ENCODE data around the gene MYL7.

DNA sequence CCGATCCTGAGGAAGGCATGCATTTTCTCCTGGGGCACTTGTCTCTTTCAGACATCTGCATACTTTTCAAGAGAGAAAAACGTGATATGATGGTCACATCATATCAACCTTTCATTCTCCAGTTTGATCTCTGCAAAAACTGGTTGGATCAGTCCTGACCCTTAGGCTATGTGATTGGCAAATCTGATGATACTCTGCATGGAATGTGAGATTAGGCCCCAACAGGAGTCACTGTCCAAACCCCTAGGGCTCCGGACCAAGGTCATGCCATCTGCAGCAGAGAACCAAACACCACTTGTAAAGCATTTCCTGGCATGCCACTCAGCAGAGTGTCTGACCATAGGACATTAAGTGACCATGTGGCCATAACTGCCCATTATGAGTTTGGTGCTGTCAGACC, 39.5 kb upstream of the MYL7 start:
- TF ChIP-seq ZNF70 (CRISPR knock-in tag; IDR thresholded peaks at IDR 0.05) (no peak), GLIS3 (CRISPR knock-in tag; IDR thresholded peaks at IDR 0.05) (no peak), ZNF565 (CRISPR knock-in tag; conservative IDR thresholded peaks at IDR 0.05; ENCODE audit: low read depth) (no peak), PPARA (CRISPR knock-in tag; IDR thresholded peaks at IDR 0.05; ENCODE audit: borderline replicate concordance) (no peak), ISL1 (CRISPR knock-in tag; IDR thresholded peaks at IDR 0.05) (no peak), ZFP3 (CRISPR knock-in tag; IDR thresholded peaks at IDR 0.05) (no peak), ESRRG (CRISPR knock-in tag; IDR thresholded peaks at IDR 0.05) (no peak), ZFP30 (CRISPR knock-in tag; IDR thresholded peaks at IDR 0.05) (no peak), ZNF8 (CRISPR knock-in tag; IDR thresholded peaks at IDR 0.05) (no peak)
- TF ChIP-seq, protein P1, sequence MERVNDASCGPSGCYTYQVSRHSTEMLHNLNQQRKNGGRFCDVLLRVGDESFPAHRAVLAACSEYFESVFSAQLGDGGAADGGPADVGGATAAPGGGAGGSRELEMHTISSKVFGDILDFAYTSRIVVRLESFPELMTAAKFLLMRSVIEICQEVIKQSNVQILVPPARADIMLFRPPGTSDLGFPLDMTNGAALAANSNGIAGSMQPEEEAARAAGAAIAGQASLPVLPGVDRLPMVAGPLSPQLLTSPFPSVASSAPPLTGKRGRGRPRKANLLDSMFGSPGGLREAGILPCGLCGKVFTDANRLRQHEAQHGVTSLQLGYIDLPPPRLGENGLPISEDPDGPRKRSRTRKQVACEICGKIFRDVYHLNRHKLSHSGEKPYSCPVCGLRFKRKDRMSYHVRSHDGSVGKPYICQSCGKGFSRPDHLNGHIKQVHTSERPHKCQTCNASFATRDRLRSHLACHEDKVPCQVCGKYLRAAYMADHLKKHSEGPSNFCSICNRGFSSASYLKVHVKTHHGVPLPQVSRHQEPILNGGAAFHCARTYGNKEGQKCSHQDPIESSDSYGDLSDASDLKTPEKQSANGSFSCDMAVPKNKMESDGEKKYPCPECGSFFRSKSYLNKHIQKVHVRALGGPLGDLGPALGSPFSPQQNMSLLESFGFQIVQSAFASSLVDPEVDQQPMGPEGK (CRISPR knock-in tag; IDR thresholded peaks at IDR 0.05; ENCODE audit: borderline replicate concordance), result no peak
- TF ChIP-seq, protein P2, sequence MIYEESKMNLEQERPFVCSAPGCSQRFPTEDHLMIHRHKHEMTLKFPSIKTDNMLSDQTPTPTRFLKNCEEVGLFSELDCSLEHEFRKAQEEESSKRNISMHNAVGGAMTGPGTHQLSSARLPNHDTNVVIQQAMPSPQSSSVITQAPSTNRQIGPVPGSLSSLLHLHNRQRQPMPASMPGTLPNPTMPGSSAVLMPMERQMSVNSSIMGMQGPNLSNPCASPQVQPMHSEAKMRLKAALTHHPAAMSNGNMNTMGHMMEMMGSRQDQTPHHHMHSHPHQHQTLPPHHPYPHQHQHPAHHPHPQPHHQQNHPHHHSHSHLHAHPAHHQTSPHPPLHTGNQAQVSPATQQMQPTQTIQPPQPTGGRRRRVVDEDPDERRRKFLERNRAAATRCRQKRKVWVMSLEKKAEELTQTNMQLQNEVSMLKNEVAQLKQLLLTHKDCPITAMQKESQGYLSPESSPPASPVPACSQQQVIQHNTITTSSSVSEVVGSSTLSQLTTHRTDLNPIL (CRISPR knock-in tag; IDR thresholded peaks at IDR 0.05; ENCODE audit: low read depth), result no peak
- TF ChIP-seq, protein P3, sequence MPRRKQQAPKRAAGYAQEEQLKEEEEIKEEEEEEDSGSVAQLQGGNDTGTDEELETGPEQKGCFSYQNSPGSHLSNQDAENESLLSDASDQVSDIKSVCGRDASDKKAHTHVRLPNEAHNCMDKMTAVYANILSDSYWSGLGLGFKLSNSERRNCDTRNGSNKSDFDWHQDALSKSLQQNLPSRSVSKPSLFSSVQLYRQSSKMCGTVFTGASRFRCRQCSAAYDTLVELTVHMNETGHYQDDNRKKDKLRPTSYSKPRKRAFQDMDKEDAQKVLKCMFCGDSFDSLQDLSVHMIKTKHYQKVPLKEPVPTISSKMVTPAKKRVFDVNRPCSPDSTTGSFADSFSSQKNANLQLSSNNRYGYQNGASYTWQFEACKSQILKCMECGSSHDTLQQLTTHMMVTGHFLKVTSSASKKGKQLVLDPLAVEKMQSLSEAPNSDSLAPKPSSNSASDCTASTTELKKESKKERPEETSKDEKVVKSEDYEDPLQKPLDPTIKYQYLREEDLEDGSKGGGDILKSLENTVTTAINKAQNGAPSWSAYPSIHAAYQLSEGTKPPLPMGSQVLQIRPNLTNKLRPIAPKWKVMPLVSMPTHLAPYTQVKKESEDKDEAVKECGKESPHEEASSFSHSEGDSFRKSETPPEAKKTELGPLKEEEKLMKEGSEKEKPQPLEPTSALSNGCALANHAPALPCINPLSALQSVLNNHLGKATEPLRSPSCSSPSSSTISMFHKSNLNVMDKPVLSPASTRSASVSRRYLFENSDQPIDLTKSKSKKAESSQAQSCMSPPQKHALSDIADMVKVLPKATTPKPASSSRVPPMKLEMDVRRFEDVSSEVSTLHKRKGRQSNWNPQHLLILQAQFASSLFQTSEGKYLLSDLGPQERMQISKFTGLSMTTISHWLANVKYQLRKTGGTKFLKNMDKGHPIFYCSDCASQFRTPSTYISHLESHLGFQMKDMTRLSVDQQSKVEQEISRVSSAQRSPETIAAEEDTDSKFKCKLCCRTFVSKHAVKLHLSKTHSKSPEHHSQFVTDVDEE (CRISPR knock-in tag; IDR thresholded peaks at IDR 0.05), result no peak

Measured in SK-N-SH treated with all-trans-retinoic acid at 6 μM for 48 hours (cell line).